Osteoblast (primary cell): ENCODE data around the gene ATG16L2. TPM values are rescaled to one million over a fixed set of nuclear protein-coding genes. Genes with fewer than 3 reads are reported as not detected.

Source experiments
- DNase-seq: peaks from one replicate; pipeline ENCODE4 v3.0.0; 2011; ENCODE audit warnings: low spot score, mixed read lengths; ENCODE audit not compliant: insufficient read length; ENCODE audit errors: missing footprints
- H2AFZ ChIP-seq: 2 replicates; pipeline ENCODE4 v1.6.0; 2011; ENCODE audit warnings: mild to moderate bottlenecking, low read length
- H3K27ac ChIP-seq: 2 replicates; pipeline ENCODE4 v1.5.1; 2011; ENCODE audit warnings: mild to moderate bottlenecking, low read depth, low read length, moderate library complexity
- H3K27me3 ChIP-seq: 2 replicates; pipeline ENCODE4 v1.6.0; 2012; ENCODE audit warnings: mild to moderate bottlenecking, control low read depth, inconsistent platforms, low read length, moderate library complexity; ENCODE audit not compliant: insufficient read depth
- H3K36me3 ChIP-seq: 2 replicates; pipeline ENCODE4 v1.5.1; 2011; ENCODE audit warnings: mild to moderate bottlenecking, low read length, control low read depth, moderate library complexity; ENCODE audit not compliant: insufficient read depth
- H3K4me1 ChIP-seq: 2 replicates; pipeline ENCODE4 v1.5.1; 2011; ENCODE audit warnings: mild to moderate bottlenecking, low read length, control low read depth, moderate library complexity; ENCODE audit not compliant: insufficient read depth
- H3K4me2 ChIP-seq: 2 replicates; pipeline ENCODE4 v1.6.0; 2011; ENCODE audit warnings: mild to moderate bottlenecking, low read length; ENCODE audit not compliant: insufficient read depth
- H3K4me3 ChIP-seq: fragments of 200-600 bp; sonication (generic); 3 replicates; pipeline ENCODE4 v1.5.1; 2012; ENCODE audit warnings: mild to moderate bottlenecking, low read length, inconsistent platforms; ENCODE audit not compliant: insufficient read depth
- H3K79me2 ChIP-seq: 2 replicates; pipeline ENCODE4 v1.6.0; 2012; ENCODE audit warnings: mild to moderate bottlenecking, low read length, control low read depth, inconsistent platforms; ENCODE audit not compliant: insufficient read depth
- H3K9me3 ChIP-seq: 2 replicates; pipeline ENCODE4 v1.5.1; 2011; ENCODE audit warnings: low read depth, low read length, control low read depth
- H4K20me1 ChIP-seq: 2 replicates; pipeline ENCODE4 v1.6.0; 2012; ENCODE audit warnings: mild to moderate bottlenecking, low read length, control low read depth; ENCODE audit not compliant: insufficient read depth
- total RNA-seq: library from RNA; depleted of rRNA; stranded (reverse); fragments of >200 nt; gene quantifications from 2 replicates; pipeline ENCODE4 v1.2.3, GENCODE V29; 2012
- TF ChIP-seq, protein P1 (sequence below): IDR thresholded peaks from 2 replicates; pipeline ENCODE4 v1.5.1; 2011; ENCODE audit warnings: mild to moderate bottlenecking, low read depth, low read length, moderate library complexity; ENCODE audit errors: extremely low read depth

The ATG16L2 gene
- total RNA-seq, 1 donor, result 11.9 TPM

DNA sequence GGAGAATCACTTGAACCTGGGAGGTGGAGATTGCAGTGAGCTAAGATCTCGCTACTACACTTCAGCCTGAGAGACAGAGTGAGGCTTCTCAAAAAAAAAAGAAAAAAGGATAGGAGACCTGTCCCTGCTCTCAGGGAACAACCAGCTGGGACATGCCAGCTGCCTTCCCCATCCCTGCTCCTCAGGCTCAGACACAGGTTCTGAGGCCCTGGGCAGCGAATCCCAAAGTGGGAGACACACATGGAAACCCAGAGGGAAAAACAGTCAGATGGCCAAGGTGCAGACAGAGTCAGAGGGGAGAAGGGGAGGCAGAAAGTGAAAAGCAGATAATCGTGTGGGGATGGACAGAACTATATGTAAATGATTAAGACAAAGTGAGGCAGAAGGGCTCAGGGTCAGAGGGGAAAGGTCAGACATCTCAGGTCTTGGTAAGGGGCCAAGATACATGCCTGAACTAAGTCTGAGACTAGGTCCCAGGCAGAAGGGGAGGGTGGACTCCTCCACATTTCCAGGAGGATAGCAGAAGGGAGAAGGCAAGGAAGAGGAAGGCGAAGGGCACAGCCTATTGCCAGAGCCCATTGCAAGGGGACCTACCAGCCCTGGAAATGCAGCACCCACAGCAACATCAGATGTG, 34.6 kb upstream of the ATG16L2 start:
- Histone ChIP-seq H3K9me3 (no peaks in the 10 kb centered on the region), H3K27ac (no peak overlapping the region), H3K27me3 (peaks cover 13% of the 10 kb centered on the region), H3K79me2 (no peaks in the 10 kb centered on the region), H4K20me1 (no peaks in the 10 kb centered on the region), H3K4me1 (peaks cover 3% of the 10 kb centered on the region), H3K4me3 (no peak overlapping the region), H3K36me3 (no peaks in the 10 kb centered on the region), H3K4me2 (no peak overlapping the region), H2AFZ (no peak overlapping the region)
- TF ChIP-seq, protein P1, sequence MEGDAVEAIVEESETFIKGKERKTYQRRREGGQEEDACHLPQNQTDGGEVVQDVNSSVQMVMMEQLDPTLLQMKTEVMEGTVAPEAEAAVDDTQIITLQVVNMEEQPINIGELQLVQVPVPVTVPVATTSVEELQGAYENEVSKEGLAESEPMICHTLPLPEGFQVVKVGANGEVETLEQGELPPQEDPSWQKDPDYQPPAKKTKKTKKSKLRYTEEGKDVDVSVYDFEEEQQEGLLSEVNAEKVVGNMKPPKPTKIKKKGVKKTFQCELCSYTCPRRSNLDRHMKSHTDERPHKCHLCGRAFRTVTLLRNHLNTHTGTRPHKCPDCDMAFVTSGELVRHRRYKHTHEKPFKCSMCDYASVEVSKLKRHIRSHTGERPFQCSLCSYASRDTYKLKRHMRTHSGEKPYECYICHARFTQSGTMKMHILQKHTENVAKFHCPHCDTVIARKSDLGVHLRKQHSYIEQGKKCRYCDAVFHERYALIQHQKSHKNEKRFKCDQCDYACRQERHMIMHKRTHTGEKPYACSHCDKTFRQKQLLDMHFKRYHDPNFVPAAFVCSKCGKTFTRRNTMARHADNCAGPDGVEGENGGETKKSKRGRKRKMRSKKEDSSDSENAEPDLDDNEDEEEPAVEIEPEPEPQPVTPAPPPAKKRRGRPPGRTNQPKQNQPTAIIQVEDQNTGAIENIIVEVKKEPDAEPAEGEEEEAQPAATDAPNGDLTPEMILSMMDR, result no peak
- peak; percentile 81 for DNase-seq

DNA sequence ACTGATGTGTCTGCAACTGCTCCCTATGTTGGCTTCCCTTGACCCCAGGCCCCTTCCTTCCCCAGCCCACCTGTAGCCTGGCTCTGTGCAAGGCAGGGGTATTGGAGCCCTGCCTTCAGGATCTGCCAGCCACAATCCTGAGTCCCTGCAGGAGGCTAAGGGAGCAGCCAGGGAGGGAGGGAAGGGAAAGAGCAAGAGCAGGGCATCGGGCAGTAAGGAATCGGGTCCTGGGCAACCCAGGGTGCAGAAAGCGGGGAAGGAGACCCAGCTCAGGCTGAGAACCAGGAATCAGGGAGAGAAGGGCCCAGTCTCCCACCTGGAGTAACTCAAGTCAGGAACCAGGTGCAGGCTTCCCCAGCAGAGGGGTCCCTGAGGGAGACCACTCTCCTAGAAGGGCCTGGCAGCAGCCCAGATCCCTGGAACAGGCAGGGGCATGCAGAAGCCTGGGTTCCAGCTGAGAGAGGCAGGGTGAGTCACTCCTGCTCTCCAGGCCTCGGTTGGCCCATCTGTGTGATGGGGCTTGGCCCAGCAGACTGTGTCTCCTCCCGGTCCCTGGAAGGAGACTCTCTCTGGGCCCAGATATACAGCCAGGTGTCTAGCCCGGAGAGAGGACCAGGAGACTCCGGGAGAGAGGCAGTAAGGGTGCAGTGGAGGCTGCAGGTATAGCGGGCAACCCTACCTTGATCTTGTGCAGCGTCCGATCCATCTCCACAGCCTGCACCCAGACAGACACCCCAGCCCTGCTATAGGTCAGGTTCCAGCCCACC, 33.7 kb upstream of the ATG16L2 start:
- no peaks in the 10 kb centered on the region for H4K20me1 ChIP-seq
- peaks cover 3% of the 10 kb centered on the region for H3K4me1 ChIP-seq
- peak overlapping the region; percentile 65 for H3K4me3 ChIP-seq
- H3K36me3 ChIP-seq, result no peaks in the 10 kb centered on the region
- H3K4me2 ChIP-seq, result peak overlapping the region; percentile 61
- no peaks in the 10 kb centered on the region for H3K9me3 ChIP-seq
- TF ChIP-seq, protein P1, result no peak
- H3K79me2 ChIP-seq, result no peaks in the 10 kb centered on the region
- no peak overlapping the region for H2AFZ ChIP-seq
- no peak overlapping the region for H3K27ac ChIP-seq
- peaks cover 13% of the 10 kb centered on the region for H3K27me3 ChIP-seq
- peak; percentile 91 for DNase-seq

DNA sequence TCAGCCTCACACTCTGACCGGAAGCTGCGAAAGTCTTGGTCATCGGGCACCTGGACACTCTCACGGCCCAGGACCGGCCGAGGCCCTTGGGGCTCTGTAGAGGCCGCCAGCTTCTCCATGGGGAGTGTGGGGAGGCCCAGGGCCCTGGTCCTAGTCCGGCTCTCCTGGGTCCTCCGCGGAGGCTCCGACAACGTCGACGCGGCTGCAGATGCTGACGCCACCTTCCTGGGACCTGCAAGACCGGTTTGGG, 33.2 kb upstream of the ATG16L2 start:
- Histone ChIP-seq H3K27ac (no peak overlapping the region), H3K9me3 (no peaks in the 10 kb centered on the region), H3K27me3 (peaks cover 13% of the 10 kb centered on the region), H3K4me3 (peak overlapping the region; percentile 65), H3K79me2 (no peaks in the 10 kb centered on the region), H3K4me1 (peaks cover 3% of the 10 kb centered on the region), H4K20me1 (no peaks in the 10 kb centered on the region), H3K36me3 (no peaks in the 10 kb centered on the region), H2AFZ (no peak overlapping the region), H3K4me2 (peak overlapping the region; percentile 61)
- TF ChIP-seq, protein P1, result no peak
- no peak for DNase-seq

DNA sequence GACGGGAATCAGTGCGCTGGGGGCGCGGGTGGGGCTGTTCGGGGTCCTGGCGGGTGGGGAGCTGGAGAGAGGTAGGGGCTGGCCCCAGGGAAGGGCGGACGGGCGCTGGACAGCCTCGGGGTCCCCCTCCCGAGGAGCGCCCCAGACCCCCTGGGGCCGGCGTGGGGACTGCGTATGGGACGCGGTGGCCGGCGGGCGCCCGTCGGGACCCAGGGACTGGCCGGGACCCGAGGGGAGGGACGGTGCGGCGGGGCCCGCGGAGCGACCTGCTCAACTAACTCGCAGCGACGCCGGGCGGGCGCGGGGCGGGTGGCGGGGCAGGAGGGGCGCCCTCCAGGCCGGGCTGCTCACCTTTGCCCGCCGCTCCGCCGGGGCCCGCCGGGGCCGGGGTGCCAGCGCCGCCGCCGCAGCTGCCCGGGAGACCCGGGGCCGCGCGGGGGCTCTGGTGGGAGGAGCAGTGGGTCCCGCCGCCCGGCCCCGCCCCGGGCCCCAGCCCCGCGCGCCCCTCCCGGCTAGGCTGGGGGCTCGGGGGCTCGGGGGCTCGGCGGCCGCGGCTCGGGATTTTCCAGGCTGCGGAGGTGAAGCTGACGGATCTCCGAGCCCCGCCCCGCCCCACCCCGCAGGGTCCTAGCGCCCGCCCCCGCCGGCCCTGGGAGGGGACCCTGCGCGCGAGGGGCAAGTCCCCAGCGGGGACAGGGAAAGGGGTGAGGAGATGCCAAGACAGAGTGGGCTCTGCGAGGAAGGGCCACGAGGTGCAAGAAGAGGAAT, 32.7 kb upstream of the ATG16L2 start:
- H3K4me1 ChIP-seq, result peaks cover 3% of the 10 kb centered on the region
- no peaks in the 10 kb centered on the region for H3K36me3 ChIP-seq
- H3K4me2 ChIP-seq, result peak overlapping the region; percentile 61
- H3K27me3 ChIP-seq, result peaks cover 13% of the 10 kb centered on the region
- TF ChIP-seq, protein P1, result no peak
- H3K27ac ChIP-seq, result no peak overlapping the region
- H4K20me1 ChIP-seq, result no peaks in the 10 kb centered on the region
- peak; percentile 95 for DNase-seq
- no peak overlapping the region for H2AFZ ChIP-seq
- H3K9me3 ChIP-seq, result no peaks in the 10 kb centered on the region
- H3K79me2 ChIP-seq, result no peaks in the 10 kb centered on the region
- H3K4me3 ChIP-seq, result peak overlapping the region; percentile 65
